Natural killer cell (primary cell): Measurements from ENCODE around the gene LRRC40. TPM values are rescaled to one million over a fixed set of nuclear protein-coding genes. Genes with fewer than 3 reads are reported as not detected.
"Not testable (repeated sequence)": the region's sequence is repeated elsewhere in the genome, so short reads cannot be mapped to it uniquely, and the experiment has no call there.

ENCODE experiments used
- ATAC-seq, 3 donors: fragments of 150-1000 bp in 2 of 3; fragments of 200-7000 bp in 1 of 3; cut with Tn5 transposase; 1 replicate in 1 of 3; 2 replicates in 2 of 3; pipeline ENCODE4 v1.10.0; 2021; ENCODE audit warnings: mild to moderate bottlenecking in 2 of 3, moderate library complexity in 2 of 3
- DNase-seq, 2 donors: peaks; one replicate each; pipeline versions ENCODE4 v3.0.0 to v3.0.0-alpha.2; 2013 to 2021; ENCODE audit warnings: mixed read lengths in 1 of 2
- H3K27ac ChIP-seq: one replicate; pipeline ENCODE4 v1.5.1; 2013; ENCODE audit warnings: mild to moderate bottlenecking, low read length
- H3K27me3 ChIP-seq: one replicate; pipeline ENCODE4 v1.6.1; 2013; ENCODE audit warnings: low read length; ENCODE audit not compliant: control insufficient read depth, insufficient read depth
- H3K36me3 ChIP-seq: one replicate; pipeline ENCODE4 v1.6.1; 2013; ENCODE audit warnings: low read length; ENCODE audit not compliant: control insufficient read depth, insufficient read depth
- H3K4me1 ChIP-seq: one replicate; pipeline ENCODE4 v1.6.1; 2013; ENCODE audit warnings: low read length; ENCODE audit not compliant: control insufficient read depth, insufficient read depth
- H3K4me3 ChIP-seq: one replicate; pipeline ENCODE4 v1.5.1; 2013; ENCODE audit warnings: low read length
- H3K9me3 ChIP-seq: one replicate; pipeline ENCODE4 v1.6.1; 2013; ENCODE audit warnings: low read length; ENCODE audit not compliant: control insufficient read depth, insufficient read depth
- H3K27ac Mint-ChIP-seq, 2 donors: one replicate each; pipeline ENCODE4 v1.8.0; 2022; ENCODE audit warnings: mild to moderate bottlenecking in 2 of 2, mixed read lengths in 2 of 2, moderate library complexity in 1 of 2
- H3K27me3 Mint-ChIP-seq, 2 donors: one replicate each; pipeline ENCODE4 v1.8.0; 2022; ENCODE audit warnings: low read depth in 2 of 2, mixed read lengths in 2 of 2
- H3K36me3 Mint-ChIP-seq: one replicate; pipeline ENCODE4 v1.8.0; 2022; ENCODE audit warnings: mixed read lengths
- H3K4me1 Mint-ChIP-seq, 2 donors: one replicate each; pipeline ENCODE4 v1.8.0; 2022; ENCODE audit warnings: mixed read lengths in 2 of 2
- H3K4me3 Mint-ChIP-seq: one replicate; pipeline ENCODE4 v1.8.0; 2022; ENCODE audit warnings: mild to moderate bottlenecking, moderate library complexity, mixed read lengths
- H3K9me3 Mint-ChIP-seq, 2 donors: one replicate each; pipeline ENCODE4 v1.8.0; 2022; ENCODE audit warnings: mixed read lengths in 2 of 2
- WGBS: methylation state at CpG from one replicate; pipeline ENCODE4 v1.1.7; 2013; ENCODE audit warnings: missing lambda C conversion rate; ENCODE audit not compliant: insufficient coverage; 5-methylcytosine and 5-hydroxymethylcytosine counted together
- intact Hi-C: fragments of 100-400 bp; cut with micrococcal nuclease; formaldehyde crosslinking; loops from one replicate; pipeline ENCODE4 v1.14.2; 2022
- total RNA-seq, 4 donors: library from RNA; stranded (reverse); fragments of 120-200 nt in 1 of 4; gene quantifications; one replicate each; pipeline versions ENCODE4 v1.2.3 to v1.2.4, GENCODE V29; 2013 to 2022
- TF ChIP-seq, protein P1 (sequence below): fragments of 200-600 bp; IDR thresholded peaks from one replicate; pipeline ENCODE4 v1.8.0; 2022; ENCODE audit warnings: antibody characterized with exemption

The LRRC40 gene
- total RNA-seq, 3 donors from 2014 or later (not counting 1 experiment from before 2014, with no cell fraction given): 15.5 to 18.4 (median 16.5) TPM

DNA sequence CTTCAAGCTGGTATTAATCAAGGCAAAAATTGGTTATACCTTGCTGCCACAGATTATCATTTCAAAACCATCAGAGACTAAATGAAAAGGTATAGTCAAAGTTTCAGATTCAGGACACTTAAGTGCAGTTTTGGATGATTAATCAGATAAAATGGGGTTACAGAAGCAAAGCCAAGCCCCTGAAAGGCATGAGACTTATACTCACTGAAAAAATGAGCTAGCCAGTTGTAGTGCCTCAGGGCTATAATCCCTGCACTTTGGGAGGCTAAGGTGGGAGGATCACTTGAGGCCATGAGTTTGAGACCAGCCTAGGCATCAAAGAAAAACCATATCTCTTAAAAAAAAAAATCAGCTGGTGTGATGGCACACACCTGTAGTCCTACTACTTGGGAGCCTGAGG, 15.2 kb downstream of the LRRC40 start:
- Histone ChIP-seq H3K9me3 (no peaks in the 10 kb centered on the region), H3K4me1 (no peaks in the 10 kb centered on the region), H3K27me3 (no peaks in the 10 kb centered on the region), H3K36me3 (peaks cover 4% of the 10 kb centered on the region), H3K4me3 (no peak overlapping the region), H3K27ac (no peak overlapping the region)
- no peak for ATAC-seq
- Mint-ChIP-seq H3K27me3 (no peaks in the 10 kb centered on the region), H3K4me1 (peaks cover 6 to 10% of the 10 kb centered on the region in 2 donors), H3K36me3 (no peaks in the 10 kb centered on the region), H3K4me3 (no peak overlapping the region), H3K9me3 (no peaks in the 10 kb centered on the region), H3K27ac (no peak overlapping the region)
- TF ChIP-seq, protein P1, sequence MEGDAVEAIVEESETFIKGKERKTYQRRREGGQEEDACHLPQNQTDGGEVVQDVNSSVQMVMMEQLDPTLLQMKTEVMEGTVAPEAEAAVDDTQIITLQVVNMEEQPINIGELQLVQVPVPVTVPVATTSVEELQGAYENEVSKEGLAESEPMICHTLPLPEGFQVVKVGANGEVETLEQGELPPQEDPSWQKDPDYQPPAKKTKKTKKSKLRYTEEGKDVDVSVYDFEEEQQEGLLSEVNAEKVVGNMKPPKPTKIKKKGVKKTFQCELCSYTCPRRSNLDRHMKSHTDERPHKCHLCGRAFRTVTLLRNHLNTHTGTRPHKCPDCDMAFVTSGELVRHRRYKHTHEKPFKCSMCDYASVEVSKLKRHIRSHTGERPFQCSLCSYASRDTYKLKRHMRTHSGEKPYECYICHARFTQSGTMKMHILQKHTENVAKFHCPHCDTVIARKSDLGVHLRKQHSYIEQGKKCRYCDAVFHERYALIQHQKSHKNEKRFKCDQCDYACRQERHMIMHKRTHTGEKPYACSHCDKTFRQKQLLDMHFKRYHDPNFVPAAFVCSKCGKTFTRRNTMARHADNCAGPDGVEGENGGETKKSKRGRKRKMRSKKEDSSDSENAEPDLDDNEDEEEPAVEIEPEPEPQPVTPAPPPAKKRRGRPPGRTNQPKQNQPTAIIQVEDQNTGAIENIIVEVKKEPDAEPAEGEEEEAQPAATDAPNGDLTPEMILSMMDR: no peak
- intact Hi-C loops: no loop called here
- DNase-seq: no peak

DNA sequence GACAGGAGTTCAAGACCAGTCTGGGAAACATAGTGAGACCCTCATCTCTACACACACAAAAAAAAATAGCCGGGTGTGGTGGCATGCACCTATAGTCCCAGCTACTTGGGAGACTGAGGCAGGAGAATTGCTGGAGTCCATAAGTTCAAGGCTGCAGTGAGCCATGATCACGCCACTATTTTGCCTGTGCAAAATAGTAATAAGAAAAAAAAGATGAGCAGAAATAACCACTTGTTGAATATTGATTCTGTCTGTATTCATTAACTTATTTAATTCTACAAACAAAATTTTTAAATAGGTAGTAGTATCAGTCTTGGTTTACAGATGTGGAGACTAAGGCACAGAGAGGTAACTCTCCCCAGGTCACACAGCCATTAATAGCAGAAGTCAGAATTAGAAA, 16.9 kb downstream of the LRRC40 start:
- TF ChIP-seq, protein P1: no peak

DNA sequence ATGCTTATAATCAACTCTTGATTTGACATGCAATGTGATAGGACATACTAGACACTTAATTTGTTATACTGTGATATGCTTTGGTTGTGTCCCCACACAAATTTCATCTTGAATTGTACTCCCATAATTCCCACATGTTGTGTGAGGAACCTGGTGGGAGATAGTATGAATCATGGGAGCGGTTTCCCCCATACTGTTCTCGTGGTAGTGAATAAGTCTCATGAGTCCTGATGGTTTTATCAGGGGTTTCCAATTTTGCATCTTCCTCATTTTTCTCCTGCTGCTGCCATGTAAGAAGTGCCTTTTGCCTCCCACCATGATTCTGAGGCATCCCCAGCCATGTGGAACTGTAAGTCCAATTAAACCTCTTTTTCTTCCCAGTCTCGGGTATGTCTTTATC, 20.2 kb downstream of the LRRC40 start:
- H3K36me3 ChIP-seq, H3K4me3 Mint-ChIP-seq, intact Hi-C loops, ATAC-seq, DNase-seq, H3K27me3 Mint-ChIP-seq, H3K4me1 ChIP-seq, H3K4me3 ChIP-seq, H3K9me3 Mint-ChIP-seq, H3K27me3 ChIP-seq, H3K27ac Mint-ChIP-seq, H3K27ac ChIP-seq, H3K36me3 Mint-ChIP-seq, H3K9me3 ChIP-seq, H3K4me1 Mint-ChIP-seq: not testable (repeated sequence)
- 93% methylated on average over 2 of the region's 3 CpGs for WGBS

More for the DNA sequence above, 16.9 kb downstream of the LRRC40 start:
- ATAC-seq (no peak), DNase-seq (no peak)
- 100% methylated on average over 1 of the region's 2 CpGs for WGBS
- Mint-ChIP-seq H3K9me3 (no peaks in the 10 kb centered on the region), H3K27ac (no peak overlapping the region), H3K36me3 (peaks cover under 1% of the 10 kb centered on the region), H3K27me3 (no peaks in the 10 kb centered on the region), H3K4me3 (no peak overlapping the region), H3K4me1 (peaks cover 6 to 10% of the 10 kb centered on the region in 2 donors)
- H3K9me3 ChIP-seq: no peaks in the 10 kb centered on the region
- intact Hi-C loops: no loop called here
- peaks cover 8% of the 10 kb centered on the region for H3K36me3 ChIP-seq
- no peaks in the 10 kb centered on the region for H3K27me3 ChIP-seq
- H3K4me1 ChIP-seq: no peaks in the 10 kb centered on the region
- H3K4me3 ChIP-seq: no peak overlapping the region
- no peak overlapping the region for H3K27ac ChIP-seq

DNA sequence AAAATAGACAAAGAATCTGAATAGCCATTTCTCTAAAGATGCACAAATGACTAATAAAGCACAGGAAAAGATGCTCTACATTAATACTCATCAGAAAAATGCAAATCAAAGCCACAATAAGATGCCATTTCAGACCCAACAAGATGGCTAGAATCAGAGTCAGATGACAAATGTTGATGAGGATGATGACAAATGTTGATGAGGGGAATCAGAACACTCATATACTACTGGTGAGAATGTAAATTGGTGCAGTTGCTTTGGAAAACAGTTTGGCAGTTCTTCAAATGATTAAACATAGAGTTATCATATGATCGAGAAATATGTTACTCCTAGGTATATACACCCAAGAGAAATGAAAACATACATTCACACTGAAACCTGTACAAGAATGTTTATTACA, 33.9 kb downstream of the LRRC40 start:
- Mint-ChIP-seq H3K27me3 (no peaks in the 10 kb centered on the region), H3K9me3 (no peaks in the 10 kb centered on the region), H3K4me3 (no peak overlapping the region), H3K36me3 (peaks cover 7% of the 10 kb centered on the region), H3K4me1 (no peaks in the 10 kb centered on the region), H3K27ac (no peak overlapping the region)
- TF ChIP-seq, protein P1: no peak
- H3K36me3 ChIP-seq: peaks cover 14% of the 10 kb centered on the region
- H3K4me1 ChIP-seq: no peaks in the 10 kb centered on the region
- DNase-seq (no peak), ATAC-seq (no peak)
- H3K4me3 ChIP-seq: no peak overlapping the region
- no peak overlapping the region for H3K27ac ChIP-seq
- intact Hi-C loops: no loop called here
- 100% methylated on average over 1 of the region's 1 CpG for WGBS
- no peaks in the 10 kb centered on the region for H3K27me3 ChIP-seq
- H3K9me3 ChIP-seq: no peaks in the 10 kb centered on the region
